Middle frontal gyrus (tissue), 1 donor: Measurements from ENCODE around the gene VWA8.
"Not testable (repeated sequence)": the region's sequence is repeated elsewhere in the genome, so short reads cannot be mapped to it uniquely, and the experiment has no call there.

ENCODE experiments used
- DNase-seq: peaks from one replicate; pipeline ENCODE4 v3.0.0-alpha.2; 2015; ENCODE audit warnings: low spot score; ENCODE audit errors: extremely low spot score

Gene VWA8

DNA sequence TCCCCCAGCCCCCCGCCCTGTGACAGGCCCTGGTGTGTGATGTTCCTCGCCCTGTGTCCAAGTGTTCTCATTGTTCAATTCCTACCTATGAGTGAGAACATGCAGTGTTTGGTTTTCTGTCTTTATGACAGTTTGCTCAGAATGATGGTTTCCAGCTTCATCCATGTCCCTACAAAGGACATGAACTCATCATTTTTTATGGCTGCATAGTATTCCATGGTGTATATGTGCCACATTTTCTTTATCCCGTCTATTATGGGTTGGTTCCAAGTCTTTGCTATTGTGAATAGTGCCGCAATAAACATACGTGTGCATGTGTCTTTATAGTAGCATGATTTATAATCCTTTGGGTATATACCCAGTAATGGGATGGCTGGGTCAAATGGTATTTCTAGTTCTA lies 343.3 kb downstream of the VWA8 start:
- DNase-seq: not testable (repeated sequence)

- DNase-seq: no peak
Observed at GRCh38 chr13:41616151-41616550, 344.8 kb downstream of the VWA8 start.

DNA sequence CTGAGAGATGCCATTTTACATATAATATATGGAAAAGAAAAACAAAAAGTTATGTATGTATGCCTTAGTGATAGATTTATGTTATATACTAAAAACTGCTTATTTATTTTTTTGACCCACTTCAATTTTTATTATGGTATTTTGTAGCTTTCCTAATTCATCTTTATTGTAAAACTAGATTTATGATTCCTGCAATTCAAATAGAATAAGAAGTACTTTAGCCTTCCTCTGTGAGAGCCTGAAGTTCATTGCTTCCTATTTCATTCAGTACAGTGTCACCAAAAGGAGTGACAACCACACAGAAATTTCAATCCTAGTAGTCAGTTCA lies 345.4 kb downstream of the VWA8 start:
- no peak for DNase-seq

GRCh38 chr13:41614671-41615527 lies 346.0 kb downstream of the VWA8 start:
- DNase-seq: no peak

DNA sequence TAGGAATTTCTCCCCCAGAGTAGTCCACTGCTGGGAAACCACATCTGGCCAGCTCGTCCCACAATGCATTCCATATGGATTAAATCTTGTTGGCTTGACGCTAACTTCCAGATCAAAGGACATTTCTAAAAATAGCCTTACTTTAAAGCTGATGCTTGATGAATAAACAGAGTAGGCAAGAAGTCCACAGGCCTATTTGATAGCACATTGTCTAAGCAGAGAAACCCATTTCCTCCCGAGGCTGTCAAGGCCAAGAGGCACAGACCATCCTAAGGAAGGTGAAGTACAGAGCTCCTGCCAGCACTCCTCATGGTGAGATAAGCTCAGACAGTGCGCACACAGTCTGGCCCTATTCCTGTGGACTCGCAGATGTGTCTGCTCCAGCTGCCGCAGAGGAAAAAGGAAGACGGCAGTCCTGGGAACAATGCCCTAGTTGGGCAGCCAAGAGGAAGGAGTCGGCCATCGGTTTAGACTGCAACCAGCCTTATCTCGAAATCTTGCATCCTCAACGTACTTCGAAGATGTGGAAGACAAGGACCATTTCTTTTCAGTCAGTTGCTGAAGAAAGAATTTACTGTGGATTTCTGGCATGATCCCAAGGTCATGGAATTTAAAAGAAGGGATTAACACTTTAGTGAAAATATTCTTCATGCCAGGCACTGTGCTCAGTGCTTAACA lies 346.8 kb downstream of the VWA8 start:
- DNase-seq: no peak

GRCh38 chr13:41613471-41613870 lies 347.4 kb downstream of the VWA8 start:
- DNase-seq: no peak

GRCh38 chr13:41611385-41611784 lies 349.5 kb downstream of the VWA8 start:
- DNase-seq: no peak

- no peak for DNase-seq
Observed at GRCh38 chr13:41610404-41610803, 350.5 kb downstream of the VWA8 start.

- no peak for DNase-seq
Observed at GRCh38 chr13:41609828-41610227, 351.1 kb downstream of the VWA8 start.

GRCh38 chr13:41608839-41609177 lies 352.1 kb downstream of the VWA8 start:
- DNase-seq: no peak

DNA sequence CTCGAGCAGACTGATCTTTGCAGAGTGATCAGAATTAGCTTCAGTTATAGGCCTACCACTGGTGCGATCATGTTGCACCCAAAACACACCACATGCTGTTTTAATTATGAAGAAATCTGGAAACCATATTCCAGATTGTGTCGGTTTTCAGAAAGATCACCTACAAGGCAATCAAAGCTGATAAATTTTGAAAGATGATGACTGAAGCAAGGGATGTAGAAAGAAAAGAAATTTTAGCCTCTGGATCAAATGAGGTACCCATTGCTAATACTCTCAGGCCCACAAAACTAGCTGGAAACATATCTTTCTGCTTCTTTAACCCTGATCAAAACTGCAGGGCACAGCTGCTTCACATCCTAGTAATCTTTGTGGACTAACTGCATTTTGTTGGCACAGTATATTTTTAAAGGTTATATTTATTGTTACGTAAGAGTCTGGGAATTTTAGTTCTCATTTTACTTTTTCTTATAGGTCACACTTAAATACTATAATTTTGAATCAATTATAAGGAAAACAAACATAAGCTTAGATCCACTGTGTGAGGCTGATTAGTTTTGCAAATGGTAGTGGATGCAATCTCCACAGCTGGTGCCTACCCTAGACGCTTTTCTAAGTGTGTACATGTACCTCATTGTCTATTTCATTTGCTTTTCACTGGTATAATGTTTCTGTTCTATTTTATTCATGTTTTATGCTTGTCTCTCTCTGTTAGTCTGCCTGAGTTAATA lies 352.6 kb downstream of the VWA8 start:
- no peak for DNase-seq

DNA sequence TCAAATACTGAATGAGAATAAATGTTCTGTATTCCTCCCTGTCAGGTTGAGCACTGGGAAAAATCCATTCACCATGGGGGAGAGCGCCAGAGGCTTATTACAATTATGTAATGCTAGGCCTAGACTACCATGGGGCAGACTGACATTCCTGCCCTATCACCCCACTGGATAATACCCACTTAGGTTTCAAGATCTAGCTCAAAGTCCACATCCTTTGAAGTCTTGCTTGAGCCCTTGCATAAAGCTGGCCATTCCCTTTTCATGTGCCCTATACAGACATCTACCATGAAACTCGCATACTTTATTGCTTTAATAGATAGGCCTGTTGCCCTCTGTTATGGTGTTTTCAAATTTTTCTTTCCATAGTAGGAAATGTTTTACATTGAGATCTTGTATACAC lies 354.3 kb downstream of the VWA8 start:
- no peak for DNase-seq

DNA sequence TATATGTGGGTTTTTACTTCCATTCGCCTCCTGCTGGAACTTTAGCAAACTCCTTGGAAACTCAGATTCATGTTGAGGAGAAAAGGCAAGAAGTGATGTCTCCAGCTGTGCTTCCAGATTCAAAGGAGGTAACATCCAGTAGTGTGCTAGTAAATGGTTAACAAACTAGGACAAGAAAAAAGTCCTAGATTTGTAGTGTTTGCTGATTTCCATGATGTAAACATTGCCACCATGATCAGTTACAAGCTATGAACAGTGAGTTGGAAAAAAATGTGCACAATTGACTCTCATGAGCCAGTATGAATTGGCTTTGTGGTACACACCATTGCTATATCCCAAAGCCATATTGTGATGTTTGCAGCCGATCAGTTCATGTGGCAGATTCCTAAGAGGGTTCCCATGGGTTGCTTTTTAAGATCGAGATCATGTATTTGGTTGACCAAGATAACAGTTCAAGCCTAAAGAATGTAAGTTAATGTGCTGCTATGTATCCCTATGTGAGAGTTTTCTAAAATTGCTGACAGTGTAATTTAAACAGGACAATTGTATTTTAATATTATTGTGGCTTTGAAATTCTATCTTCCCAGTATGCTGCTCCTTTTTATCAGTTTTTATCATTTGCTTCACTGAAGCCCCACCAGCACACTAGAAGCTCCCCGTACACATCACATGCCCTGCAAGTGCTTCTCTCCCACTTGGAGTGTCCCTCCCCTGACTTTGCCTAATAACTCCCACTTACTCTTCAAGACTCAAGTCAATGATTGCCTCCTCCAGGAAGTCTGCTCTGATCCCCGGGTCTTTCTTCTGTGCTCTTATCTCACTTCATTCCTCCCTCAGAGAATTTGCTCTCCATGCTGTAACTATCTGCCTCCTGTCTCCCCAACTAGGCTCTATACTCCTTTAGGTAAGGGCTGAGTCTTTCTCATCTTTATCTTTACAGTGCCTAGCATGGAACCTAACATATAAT lies 355.3 kb downstream of the VWA8 start:
- DNase-seq: no peak

DNA sequence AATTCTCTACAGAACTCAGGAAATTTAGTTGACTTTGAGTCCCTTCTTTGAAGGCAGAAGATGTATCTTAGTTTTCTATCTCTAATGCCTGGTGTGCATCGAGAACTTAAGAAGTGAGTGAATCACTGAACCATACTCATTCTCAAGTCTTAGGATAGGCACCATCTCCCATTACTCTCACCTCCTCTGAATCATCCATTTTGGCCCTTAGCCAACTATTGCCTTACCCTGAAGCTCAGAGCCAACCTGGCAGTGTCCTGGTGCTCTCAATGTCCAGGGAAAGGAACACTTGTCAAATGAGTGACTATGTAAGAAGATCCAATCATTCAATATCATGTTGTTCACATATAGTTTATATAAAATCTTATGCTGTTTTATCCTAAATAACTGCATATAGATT lies 357.0 kb downstream of the VWA8 start:
- DNase-seq: no peak

DNA sequence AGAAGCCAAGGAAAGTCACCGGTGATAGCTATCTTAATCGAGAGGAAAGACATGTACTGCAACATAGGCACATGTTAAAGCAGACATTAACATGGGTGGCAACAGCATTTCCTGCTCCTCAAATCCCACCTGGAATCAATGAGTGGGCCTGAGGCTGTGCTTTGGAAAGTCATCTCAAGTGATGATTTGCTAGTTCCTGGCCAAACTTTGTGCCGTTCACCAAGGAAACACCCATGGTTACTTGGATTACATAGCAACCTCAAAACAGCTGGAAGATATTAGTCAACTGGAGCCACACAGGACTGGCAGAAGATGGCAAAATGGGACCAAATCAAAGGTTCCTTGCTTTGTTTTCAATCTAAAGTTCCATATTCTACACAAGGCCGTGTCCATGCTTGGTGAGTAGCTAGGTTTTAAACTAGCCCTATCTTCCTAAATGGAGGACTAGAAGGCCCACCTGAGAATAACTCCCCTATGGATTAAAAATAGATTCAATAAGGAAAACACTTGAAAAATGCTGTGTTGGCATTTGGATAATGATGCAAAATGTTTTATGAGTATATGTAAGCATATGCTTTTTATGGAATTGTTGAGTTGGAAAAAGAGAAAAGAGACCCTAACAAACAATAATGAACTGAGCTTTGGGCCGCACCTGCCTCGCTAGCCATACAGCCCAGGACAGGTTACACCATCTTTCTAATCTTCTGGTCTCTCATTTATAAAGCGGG lies 359.0 kb downstream of the VWA8 start:
- no peak for DNase-seq

DNA sequence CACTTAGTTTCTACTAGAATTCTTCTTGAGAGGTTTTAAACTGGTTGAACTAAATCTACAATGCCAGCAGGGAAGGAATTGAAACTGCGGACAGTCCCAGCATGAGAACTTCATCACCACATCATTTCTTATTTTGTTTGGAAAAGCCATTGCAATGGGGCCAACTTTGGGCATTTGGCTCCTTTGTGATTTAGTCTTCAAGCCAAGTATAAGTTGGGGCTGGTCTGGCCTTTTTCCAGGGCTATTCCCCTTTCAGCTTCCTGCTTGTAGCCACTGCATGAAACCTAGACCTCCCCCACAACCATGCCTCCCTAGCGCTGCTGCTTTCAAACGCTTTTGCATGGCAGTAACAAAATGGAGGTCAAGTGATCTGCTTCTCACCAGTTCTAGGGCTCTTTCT lies 361.3 kb downstream of the VWA8 start:
- DNase-seq: no peak

DNA sequence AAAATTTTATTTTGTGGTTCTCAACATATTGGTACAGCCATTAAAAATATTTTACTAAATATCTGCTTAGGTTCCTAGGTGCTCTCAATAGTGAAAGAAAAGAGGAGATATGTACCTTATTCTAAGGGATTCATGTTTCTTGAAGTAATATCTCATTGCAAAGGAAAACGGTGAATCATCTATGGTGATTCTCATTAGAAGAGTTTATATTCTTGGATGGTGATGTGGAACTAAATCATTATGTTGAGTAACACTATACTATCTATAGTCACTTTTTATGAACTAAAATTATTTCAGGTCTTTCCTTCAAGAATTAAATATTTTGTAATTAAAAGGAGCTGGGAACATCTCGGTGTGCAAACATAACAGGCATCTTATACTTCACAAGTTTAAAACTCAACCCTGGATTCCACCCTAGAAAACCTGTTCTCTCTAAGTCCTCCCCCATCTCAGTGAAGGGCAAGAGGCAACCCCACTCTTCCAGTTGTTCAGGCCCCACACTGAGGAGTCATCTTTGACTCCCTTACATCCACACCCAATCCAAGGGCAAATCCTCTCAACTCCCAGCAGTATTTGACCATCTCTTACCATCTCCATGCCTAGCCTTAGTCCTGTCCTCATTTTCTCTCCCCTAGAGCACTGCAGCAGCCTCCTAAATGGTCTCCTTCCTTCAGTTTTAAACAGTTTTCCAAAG lies 363.4 kb downstream of the VWA8 start:
- DNase-seq: no peak

DNA sequence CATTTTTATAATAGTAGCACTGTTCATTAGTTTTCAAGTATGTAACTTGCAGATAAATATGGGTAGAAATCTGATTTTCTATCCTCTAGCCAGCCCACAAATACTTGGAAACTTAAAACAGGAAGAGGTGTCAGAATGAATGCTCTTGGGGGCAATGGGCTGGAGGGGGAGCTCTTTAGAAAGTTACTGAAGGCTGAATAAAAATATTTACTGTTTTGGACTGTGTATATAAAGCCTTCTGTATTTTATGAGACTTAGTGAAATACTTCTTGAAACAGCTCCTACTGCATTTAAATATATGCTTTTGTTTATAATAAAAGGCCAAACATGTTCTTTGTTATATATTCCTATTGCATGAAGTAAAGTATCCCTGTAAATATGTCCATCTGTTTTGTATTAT lies 364.7 kb downstream of the VWA8 start:
- no peak for DNase-seq

DNA sequence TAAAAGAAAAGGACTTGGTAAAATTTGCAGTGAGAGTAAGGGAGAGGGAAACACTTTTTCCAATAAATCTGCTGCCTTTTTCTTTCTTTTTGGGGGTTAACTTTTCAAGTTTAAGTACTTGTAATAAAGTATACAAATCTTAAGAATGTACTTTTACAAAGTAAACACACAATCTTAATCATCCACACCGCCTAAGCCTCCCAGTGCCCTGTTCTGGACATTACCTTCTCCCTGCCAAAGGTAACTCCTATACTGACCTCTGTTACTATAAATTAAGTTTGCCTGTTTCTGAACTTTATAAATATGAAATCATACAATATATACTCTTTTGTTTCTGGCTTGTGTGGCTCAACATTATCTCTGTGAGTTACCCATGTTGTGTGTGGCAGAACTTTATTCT lies 365.6 kb downstream of the VWA8 start:
- DNase-seq: no peak

GRCh38 chr13:41590643-41591042 lies 370.3 kb downstream of the VWA8 start:
- no peak for DNase-seq
